Nephron (organoid): ENCODE results near the gene NKX2-4.

Experiments
- H3K27ac Mint-ChIP-seq, 3 experiments: 2 replicates each; pipeline ENCODE4 v1.8.0; 2020; ENCODE audit warnings: mixed read lengths in 3 of 3, mild to moderate bottlenecking in 2 of 3, moderate library complexity in 1 of 3
- H3K27me3 Mint-ChIP-seq: 2 replicates; pipeline ENCODE4 v1.8.0; 2021; ENCODE audit warnings: low read depth, mild to moderate bottlenecking, moderate library complexity, mixed read lengths
- H3K36me3 Mint-ChIP-seq: 2 replicates; pipeline ENCODE4 v1.8.0; 2020; ENCODE audit warnings: low read depth, mixed read lengths
- H3K4me1 Mint-ChIP-seq: 2 replicates; pipeline ENCODE4 v1.8.0; 2020; ENCODE audit warnings: mixed read lengths
- H3K4me3 Mint-ChIP-seq, 3 experiments: 2 replicates each; pipeline ENCODE4 v1.8.0; 2020; ENCODE audit warnings: mild to moderate bottlenecking in 3 of 3, mixed read lengths in 3 of 3, moderate library complexity in 2 of 3
- H3K9me3 Mint-ChIP-seq: 2 replicates; pipeline ENCODE4 v1.8.0; 2020; ENCODE audit warnings: mixed read lengths
- CTCF ChIP-seq, 3 experiments: fragments of 200-600 bp; sonication (generic); IDR thresholded peaks; one replicate each; pipeline ENCODE4 v1.5.0; 2021; ENCODE audit warnings: antibody characterized with exemption in 3 of 3; ENCODE audit not compliant: unreplicated experiment in 3 of 3

Gene NKX2-4

DNA sequence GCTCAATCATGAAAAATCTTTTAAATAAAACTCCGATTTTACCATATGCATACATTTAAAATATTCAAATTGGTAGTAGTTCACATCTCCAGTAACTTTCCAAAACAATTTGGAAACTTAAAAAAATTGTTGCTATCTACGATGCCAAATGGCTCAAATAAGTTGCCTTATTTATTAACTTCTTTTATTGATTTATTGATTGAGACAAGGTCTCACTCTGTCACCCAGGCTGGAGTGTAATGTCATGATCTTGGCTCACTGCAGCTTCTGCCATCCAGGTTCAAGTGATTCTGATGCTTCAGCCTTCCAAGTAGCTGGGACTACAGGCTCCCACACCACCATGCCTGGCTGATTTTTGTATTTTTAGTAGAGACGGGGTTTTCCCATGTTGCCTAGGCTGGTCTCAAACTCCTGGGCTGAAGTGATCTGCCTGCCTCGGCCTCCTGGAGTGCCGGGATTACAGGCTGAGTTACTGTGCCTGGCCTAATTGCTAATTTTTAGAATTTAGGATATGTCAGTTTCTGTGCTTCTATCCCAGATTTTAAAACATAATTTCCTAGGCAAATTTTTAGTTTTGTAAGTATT is 12.9 kb downstream of the NKX2-4 start:
- TF ChIP-seq CTCF (IDR thresholded peaks at IDR 0.05; ENCODE audit: unreplicated experiment in 3 of 3): no peak
- H3K27ac Mint-ChIP-seq: no peak overlapping the region
- H3K27me3 Mint-ChIP-seq: peaks cover 15% of the 10 kb centered on the region
- H3K4me1 Mint-ChIP-seq: no peaks in the 10 kb centered on the region
- peaks cover 64% of the 10 kb centered on the region for H3K36me3 Mint-ChIP-seq
- H3K9me3 Mint-ChIP-seq: no peaks in the 10 kb centered on the region
- H3K4me3 Mint-ChIP-seq: no peak overlapping the region

GRCh38 chr20:21381619-21382018 is 15.7 kb downstream of the NKX2-4 start:
- no peak overlapping the region for H3K4me3 Mint-ChIP-seq
- TF ChIP-seq CTCF (IDR thresholded peaks at IDR 0.05; ENCODE audit: unreplicated experiment in 3 of 3): no peak
- no peaks in the 10 kb centered on the region for H3K27me3 Mint-ChIP-seq
- no peaks in the 10 kb centered on the region for H3K4me1 Mint-ChIP-seq
- no peak overlapping the region for H3K27ac Mint-ChIP-seq
- H3K36me3 Mint-ChIP-seq: peaks cover 58% of the 10 kb centered on the region
- H3K9me3 Mint-ChIP-seq: no peaks in the 10 kb centered on the region

GRCh38 chr20:21380711-21381110 is 16.6 kb downstream of the NKX2-4 start:
- Mint-ChIP-seq H3K9me3 (no peaks in the 10 kb centered on the region), H3K36me3 (peaks cover 58% of the 10 kb centered on the region), H3K4me3 (no peak overlapping the region), H3K4me1 (no peaks in the 10 kb centered on the region), H3K27me3 (no peaks in the 10 kb centered on the region), H3K27ac (no peak overlapping the region)
- TF ChIP-seq CTCF (IDR thresholded peaks at IDR 0.05; ENCODE audit: unreplicated experiment in 3 of 3): no peak

DNA sequence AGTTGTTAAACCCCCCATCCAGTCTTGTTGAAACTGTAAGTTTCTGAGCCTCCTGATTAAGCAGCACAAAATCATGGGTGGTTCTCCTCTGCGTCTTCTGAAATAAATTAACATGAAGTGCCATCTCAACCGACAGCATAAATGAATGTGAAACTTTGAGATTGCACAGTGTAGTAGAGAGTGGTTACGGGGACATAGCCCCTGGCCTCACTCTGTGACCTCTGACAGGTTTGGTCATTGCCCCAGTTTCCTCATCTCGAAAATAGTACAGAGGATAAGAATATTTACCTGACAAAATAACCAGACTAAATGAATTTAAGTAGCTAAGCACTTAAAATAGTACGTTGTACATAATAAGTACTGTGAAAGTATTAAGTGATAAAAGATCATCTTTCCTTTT is 19.1 kb downstream of the NKX2-4 start:
- Mint-ChIP-seq H3K27ac (no peak overlapping the region), H3K4me1 (no peaks in the 10 kb centered on the region), H3K9me3 (no peaks in the 10 kb centered on the region), H3K36me3 (peaks cover 57% of the 10 kb centered on the region), H3K4me3 (no peak overlapping the region), H3K27me3 (no peaks in the 10 kb centered on the region)
- no peak for TF ChIP-seq CTCF (IDR thresholded peaks at IDR 0.05; ENCODE audit: unreplicated experiment in 3 of 3)

DNA sequence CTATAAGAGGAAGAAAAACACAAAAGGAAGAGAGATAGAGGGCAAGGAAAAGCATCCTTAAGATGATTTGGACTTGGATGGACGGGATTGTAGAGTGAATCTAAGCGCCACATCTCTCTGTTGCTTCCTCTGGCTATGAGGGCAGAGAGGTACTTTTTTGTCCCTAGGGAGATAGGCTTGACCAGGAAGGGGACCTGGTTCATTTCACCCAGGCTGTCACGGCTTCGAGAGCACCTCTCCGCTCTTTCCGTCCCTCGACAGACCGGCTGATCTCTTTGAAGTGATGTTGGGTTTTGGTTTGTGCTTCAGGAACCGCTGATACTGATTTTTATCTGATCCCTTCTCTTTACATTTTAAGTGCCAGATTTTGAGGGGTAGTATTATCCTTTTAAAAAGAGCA is 19.6 kb downstream of the NKX2-4 start:
- H3K27ac Mint-ChIP-seq: no peak overlapping the region
- H3K4me1 Mint-ChIP-seq: no peaks in the 10 kb centered on the region
- H3K36me3 Mint-ChIP-seq: peaks cover 55% of the 10 kb centered on the region
- H3K9me3 Mint-ChIP-seq: no peaks in the 10 kb centered on the region
- H3K27me3 Mint-ChIP-seq: no peaks in the 10 kb centered on the region
- H3K4me3 Mint-ChIP-seq: no peak overlapping the region
- no peak for TF ChIP-seq CTCF (IDR thresholded peaks at IDR 0.05; ENCODE audit: unreplicated experiment in 3 of 3)

GRCh38 chr20:21376626-21377025 is 20.7 kb downstream of the NKX2-4 start:
- H3K36me3 Mint-ChIP-seq: peaks cover 53% of the 10 kb centered on the region
- no peak overlapping the region for H3K4me3 Mint-ChIP-seq

More at GRCh38 chr20:21376626-21377025, 20.7 kb downstream of the NKX2-4 start:
- H3K4me1 Mint-ChIP-seq: no peaks in the 10 kb centered on the region
- no peak for TF ChIP-seq CTCF (IDR thresholded peaks at IDR 0.05; ENCODE audit: unreplicated experiment in 3 of 3)
- H3K27ac Mint-ChIP-seq: no peak overlapping the region
- H3K27me3 Mint-ChIP-seq: no peaks in the 10 kb centered on the region
- no peaks in the 10 kb centered on the region for H3K9me3 Mint-ChIP-seq
